PFSK-1 (cell line): ENCODE measurements around the gene LMO7.

Experiments used
- FOXP2 ChIP-seq: optimal IDR thresholded peaks from 2 replicates; pipeline ENCODE3; 2011; ENCODE audit warnings: borderline replicate concordance, control low read depth, inconsistent platforms; ENCODE audit not compliant: insufficient read depth; ENCODE audit errors: extremely low read length, extremely low read depth
- POLR2AphosphoS5 ChIP-seq: IDR thresholded peaks from 2 replicates; pipeline ENCODE4 v1.6.1; 2012; ENCODE audit warnings: low read depth, mild to moderate bottlenecking, control low read depth, low read length, moderate library complexity
- SIN3A ChIP-seq: IDR thresholded peaks from 2 replicates; pipeline ENCODE4 v1.6.1; 2012; ENCODE audit warnings: mild to moderate bottlenecking, low read length, moderate library complexity, borderline replicate concordance; ENCODE audit not compliant: insufficient read depth
- TAF1 ChIP-seq: IDR thresholded peaks from 2 replicates; pipeline ENCODE4 v1.6.1; 2012; ENCODE audit warnings: low read length, control low read depth, borderline replicate concordance; ENCODE audit not compliant: insufficient read depth
- TF ChIP-seq, protein P1 (sequence below), 2 experiments: IDR thresholded peaks; 2 replicates each; pipeline versions ENCODE4 v1.6.1 to v1.8.0; 2011 to 2012; ENCODE audit warnings: low read depth in 2 of 2, low read length in 2 of 2, control low read depth in 1 of 2, inconsistent platforms in 1 of 2, mild to moderate bottlenecking in 1 of 2, moderate library complexity in 1 of 2; ENCODE audit not compliant: insufficient read depth in 1 of 2

Gene LMO7

DNA sequence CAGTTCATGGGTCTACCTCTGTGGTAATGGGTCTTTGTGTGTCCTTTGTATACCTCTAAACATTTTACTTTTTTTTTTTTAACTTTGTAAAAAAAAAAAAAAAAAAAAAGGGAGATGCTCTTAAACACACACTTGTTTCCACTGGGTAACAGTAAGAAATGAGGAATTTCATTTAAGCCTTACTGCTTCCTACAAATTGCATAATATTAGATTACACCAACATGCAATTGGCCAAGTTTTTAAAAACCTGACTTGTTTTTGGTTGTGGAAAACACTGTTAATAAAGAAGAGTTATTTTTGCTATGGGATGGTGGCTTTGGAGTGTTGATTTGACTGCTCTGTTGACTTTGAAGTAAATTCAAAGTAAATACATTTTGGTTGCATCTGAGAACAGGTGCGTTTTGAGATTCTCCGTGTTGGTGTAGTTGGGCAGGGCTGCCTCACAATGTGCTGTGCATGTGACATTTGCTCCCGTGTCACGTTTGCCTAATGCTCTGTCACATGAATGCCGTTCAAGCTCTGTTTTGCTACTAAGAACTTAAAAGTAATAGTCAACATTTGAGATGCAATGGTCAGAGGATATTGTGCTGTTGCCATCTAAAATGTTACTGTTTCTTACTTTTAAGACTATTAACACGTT lies 202.4 kb downstream of the LMO7 start:
- TF ChIP-seq TAF1: no peak
- no peak for TF ChIP-seq FOXP2
- TF ChIP-seq, protein P1, sequence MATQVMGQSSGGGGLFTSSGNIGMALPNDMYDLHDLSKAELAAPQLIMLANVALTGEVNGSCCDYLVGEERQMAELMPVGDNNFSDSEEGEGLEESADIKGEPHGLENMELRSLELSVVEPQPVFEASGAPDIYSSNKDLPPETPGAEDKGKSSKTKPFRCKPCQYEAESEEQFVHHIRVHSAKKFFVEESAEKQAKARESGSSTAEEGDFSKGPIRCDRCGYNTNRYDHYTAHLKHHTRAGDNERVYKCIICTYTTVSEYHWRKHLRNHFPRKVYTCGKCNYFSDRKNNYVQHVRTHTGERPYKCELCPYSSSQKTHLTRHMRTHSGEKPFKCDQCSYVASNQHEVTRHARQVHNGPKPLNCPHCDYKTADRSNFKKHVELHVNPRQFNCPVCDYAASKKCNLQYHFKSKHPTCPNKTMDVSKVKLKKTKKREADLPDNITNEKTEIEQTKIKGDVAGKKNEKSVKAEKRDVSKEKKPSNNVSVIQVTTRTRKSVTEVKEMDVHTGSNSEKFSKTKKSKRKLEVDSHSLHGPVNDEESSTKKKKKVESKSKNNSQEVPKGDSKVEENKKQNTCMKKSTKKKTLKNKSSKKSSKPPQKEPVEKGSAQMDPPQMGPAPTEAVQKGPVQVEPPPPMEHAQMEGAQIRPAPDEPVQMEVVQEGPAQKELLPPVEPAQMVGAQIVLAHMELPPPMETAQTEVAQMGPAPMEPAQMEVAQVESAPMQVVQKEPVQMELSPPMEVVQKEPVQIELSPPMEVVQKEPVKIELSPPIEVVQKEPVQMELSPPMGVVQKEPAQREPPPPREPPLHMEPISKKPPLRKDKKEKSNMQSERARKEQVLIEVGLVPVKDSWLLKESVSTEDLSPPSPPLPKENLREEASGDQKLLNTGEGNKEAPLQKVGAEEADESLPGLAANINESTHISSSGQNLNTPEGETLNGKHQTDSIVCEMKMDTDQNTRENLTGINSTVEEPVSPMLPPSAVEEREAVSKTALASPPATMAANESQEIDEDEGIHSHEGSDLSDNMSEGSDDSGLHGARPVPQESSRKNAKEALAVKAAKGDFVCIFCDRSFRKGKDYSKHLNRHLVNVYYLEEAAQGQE (IDR thresholded peaks at IDR 0.05; ENCODE audit: insufficient read depth in 1 of 2, low read depth in 2 of 2, low read length in 2 of 2): no peak
- TF ChIP-seq SIN3A: no peak
- TF ChIP-seq POLR2AphosphoS5: no peak

DNA sequence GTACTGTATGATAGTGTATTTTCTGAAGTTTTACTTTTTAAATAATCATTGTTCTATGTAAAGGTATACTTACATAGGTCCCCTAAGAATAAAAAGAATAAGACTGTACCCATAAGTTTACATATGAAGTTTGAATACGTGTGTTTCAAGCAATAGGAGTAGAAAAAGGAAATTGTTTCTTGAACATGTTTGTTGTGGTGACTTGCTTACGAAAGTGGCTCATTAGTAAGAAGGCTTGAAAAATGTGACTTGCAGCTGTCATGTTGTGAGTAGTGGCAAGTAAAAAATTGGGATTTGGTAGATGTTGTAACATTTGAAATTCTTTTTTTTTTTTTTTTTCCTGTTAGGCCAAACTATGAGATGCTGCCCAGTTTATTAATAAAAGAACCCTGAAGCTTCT lies 203.3 kb downstream of the LMO7 start:
- TF ChIP-seq SIN3A (no peak), POLR2AphosphoS5 (no peak), FOXP2 (no peak), TAF1 (no peak)
- TF ChIP-seq, protein P1 (IDR thresholded peaks at IDR 0.05; ENCODE audit: insufficient read depth in 1 of 2, low read depth in 2 of 2, low read length in 2 of 2): no peak

DNA sequence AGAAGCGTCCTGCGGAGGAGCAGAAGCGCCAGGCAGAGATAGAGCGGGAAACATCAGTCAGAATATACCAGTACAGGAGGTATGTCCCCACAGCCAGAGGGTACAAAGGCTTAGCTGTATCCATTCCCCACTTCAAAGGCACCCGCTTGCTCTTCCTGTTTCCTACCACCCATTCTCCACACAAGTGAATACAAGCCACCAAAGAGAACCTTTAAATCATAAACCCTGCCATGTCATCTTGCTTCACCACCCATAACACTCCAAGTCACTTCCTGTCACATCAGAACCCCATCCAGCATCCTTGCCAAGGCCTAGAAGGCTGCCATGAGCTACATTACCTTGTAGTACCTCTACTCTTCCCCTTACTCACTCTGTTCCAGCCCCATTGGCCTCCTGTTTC lies 205.8 kb downstream of the LMO7 start:
- TF ChIP-seq POLR2AphosphoS5 (no peak), SIN3A (no peak), TAF1 (no peak), FOXP2 (no peak)
- TF ChIP-seq, protein P1 (IDR thresholded peaks at IDR 0.05; ENCODE audit: insufficient read depth in 1 of 2, low read depth in 2 of 2, low read length in 2 of 2): no peak

GRCh38 chr13:75843074-75843473 lies 206.9 kb downstream of the LMO7 start:
- TF ChIP-seq POLR2AphosphoS5 (no peak), FOXP2 (no peak)

DNA sequence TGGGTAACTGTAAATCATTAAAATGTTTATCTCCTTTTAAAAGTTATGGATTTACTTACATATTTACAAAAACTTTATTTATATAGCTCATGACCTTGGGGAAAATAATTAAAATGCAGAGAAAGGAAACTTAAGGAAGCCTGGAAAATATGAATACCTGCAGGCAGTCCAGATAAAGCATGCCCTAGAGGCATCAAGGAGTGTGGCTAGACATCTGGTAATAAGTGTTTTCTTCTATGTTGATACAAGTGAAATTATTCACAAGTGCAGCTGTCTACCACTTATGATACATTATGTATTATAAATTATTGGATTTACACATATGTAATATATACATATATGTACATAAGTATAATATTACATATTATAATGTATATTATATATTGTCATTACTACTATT lies 207.9 kb downstream of the LMO7 start:
- TF ChIP-seq, protein P1 (IDR thresholded peaks at IDR 0.05; ENCODE audit: insufficient read depth in 1 of 2, low read depth in 2 of 2, low read length in 2 of 2): no peak
- TF ChIP-seq POLR2AphosphoS5: no peak
- TF ChIP-seq FOXP2: no peak
- no peak for TF ChIP-seq SIN3A
- no peak for TF ChIP-seq TAF1

DNA sequence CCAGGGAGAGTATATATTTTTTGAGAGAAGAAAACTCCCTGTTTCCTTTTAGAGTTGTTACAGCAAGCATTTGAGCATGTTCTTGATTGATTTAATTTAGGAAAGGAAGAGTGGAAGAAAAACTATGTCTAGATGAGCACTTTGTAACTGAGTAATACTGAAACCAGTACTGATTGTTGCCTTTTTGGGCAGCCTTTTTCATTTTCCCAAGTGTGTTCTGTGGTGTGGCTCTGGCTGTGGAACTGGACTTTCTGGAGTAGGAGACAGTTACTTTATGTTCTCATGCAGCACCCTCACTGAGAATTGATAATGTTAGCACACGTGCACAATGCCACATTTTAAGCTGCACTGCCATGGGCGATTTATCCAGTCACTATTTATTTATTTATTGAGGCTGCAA lies 211.5 kb downstream of the LMO7 start:
- TF ChIP-seq SIN3A (no peak), TAF1 (no peak), FOXP2 (no peak), POLR2AphosphoS5 (no peak)
- TF ChIP-seq, protein P1 (IDR thresholded peaks at IDR 0.05; ENCODE audit: insufficient read depth in 1 of 2, low read depth in 2 of 2, low read length in 2 of 2): no peak
